ENCODE measurements around the gene C16orf82.
A peak's percentile ranks its signal among the peaks of the same experiment; 100 is the strongest.

The C16orf82 gene

DNA sequence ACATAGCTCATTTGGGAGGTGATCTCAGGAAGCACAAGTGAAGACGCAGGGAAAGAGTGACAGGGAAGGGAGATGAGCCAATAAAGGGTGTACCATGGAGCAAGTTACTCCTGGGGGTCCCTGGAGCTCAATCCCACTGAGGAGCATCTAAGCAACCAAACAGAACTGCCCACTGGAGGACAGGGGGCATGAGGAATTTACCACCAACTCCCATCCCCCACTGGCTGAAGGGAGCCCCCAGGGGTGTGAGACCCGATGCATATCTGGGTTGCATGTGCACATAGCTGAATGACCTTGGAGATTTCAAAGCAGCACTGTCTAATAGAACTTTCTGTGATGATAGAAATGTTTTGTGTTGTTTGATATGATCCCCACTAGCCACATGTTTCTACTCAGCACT, 29.6 kb downstream of the C16orf82 start:
- no peak for DNase-seq

DNA sequence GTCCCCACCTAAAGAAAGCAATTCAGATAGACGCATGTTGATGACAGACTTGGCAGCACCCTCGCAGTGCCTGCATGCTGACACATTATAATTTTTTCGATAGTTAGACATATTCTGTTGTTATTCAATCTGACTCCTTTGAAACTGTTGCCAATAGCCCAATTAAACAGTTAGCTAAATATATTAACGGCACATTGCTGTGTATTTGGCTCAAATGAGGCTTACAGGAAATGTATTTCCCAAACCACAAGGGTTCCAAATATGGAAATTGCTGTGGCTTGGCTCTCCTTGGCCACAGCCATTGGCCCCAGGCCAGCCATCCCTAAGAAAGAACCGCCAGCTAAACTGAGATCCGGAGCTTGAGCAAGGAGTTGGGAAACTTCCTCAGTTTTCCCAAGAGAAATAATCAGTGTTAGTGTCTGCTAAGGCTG, 31.1 kb downstream of the C16orf82 start:
- DNase-seq, result no peak

DNA sequence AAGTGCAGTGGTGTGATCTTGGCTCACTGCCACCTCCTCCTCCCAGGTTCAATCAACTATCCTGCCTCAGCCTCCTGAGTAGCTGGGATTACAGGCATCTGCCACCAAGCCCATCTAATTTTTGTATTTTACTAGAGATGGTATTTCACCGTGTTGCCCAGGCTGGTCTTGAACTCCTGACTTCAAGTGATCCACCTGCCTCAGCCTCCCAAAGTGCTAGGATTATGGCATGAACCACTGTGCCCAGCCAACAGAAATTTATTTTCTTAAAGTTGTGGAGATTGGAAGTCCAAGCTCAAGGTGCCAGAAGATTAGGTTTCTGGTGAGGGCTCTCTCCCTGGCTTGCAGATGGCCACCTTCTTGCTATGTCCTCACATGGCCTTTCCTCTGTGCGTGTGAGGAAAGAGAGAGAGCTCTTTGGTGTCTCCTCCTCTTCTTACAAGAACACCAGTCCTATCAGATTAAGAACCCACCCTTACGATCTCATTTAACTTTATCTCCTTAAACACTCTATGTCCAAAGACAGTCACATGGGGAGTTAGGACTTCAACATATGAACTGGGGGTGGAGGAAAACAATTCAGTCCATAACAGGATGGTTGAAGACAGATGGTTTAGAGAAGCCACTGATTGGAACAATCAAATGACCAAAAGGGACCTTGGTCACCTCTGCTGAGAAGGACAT, 31.8 kb downstream of the C16orf82 start:
- DNase-seq, result no peak

DNA sequence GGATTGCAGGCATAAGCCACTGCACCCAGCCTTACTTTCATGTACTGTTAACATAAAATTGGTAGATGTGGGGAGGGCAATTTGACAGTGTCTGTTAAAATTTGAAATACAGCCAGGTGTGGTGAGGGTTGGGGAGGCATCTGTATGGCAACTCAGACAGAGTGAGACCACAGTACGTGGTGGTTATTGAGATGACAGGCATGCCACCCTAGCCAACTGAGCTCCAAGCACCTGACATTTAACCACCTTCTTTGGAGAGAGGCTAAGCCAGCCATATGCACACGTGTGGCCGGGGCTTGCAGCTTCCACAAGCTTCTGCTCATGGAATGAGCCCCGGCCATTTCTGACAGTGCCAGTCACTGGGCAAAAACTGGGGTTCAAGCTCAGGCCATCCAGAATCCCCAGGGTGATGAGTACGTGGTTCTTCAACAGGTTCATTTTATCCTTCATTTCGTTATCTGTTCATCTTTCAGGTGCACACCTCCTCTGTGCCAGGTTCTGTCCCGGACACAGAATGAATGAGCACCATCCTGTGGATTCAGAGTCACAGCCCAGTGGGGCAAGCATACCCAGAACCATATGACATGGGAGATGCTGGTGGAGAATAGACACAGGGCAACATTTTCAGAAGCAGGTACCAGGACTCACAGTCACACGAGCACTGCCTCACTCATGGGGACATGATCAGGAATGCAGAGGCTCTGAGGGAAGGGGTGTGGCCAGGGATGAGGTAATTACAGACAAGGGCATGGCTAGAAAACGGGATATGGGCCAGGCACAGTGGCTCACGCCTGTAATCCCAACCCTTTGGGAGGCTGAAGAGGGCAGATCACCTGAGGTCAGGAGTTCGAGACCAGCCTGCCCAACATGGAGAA, 36.2 kb downstream of the C16orf82 start:
- no peak for DNase-seq

DNA sequence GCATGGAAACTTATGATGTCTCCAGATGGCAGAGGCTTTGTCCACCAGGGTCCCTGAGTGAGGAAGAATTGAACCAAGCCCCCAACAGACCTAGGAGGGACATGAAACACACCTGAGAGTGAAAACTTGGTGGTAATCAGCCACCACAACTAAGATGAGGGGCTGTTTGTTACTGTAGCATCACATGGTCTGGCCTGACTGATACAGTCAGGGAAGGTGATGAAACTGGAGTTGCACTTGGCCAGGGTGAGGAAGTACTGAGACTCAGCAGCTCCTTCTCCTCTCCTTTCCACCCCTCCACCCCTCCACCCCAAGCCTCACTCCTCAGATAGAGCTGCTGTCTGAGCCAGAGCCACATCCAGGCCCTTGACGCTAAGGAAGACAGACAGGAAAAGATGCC, 37.2 kb downstream of the C16orf82 start:
- no peak for DNase-seq

DNA sequence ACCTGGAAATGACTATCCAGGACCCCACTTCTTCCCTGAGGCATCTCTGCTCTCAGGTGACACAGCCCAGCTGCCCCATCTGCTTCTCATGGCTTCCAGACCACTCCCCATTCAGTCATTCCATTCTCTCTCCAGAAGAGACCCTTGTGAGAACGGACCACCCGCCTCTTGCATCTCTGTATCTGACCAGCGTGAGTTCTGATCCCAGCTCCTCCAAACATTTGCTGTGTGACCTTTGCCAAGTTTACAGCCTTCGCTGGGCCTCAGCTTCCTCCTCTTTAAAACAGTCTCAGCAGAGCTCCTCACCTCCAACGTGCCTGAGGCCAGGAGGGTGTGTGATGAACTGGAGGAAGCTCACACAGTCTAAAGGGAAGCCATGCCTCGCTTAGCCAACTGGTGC, 39.6 kb downstream of the C16orf82 start:
- no peak for DNase-seq

DNA sequence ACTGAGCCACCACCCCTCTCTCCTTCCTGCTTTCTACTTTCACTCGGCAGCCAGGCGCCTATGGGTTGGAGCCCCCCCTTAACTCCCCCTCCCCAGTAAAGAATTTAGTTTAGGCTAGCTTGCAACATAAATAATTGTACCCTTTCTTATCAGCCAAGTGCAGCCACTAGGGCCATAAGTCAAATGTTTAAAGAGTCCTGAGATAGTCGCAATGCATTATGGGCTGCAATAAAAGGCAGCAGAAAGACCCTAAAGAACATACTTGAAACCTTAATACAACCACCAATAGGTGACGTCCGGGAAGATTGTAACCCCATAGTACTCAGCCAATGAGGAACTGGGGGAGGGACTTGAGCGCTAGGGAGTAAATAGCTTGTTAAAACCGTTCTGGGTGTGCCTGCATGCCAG, 40.5 kb downstream of the C16orf82 start:
- DNase-seq, result no peak

DNA sequence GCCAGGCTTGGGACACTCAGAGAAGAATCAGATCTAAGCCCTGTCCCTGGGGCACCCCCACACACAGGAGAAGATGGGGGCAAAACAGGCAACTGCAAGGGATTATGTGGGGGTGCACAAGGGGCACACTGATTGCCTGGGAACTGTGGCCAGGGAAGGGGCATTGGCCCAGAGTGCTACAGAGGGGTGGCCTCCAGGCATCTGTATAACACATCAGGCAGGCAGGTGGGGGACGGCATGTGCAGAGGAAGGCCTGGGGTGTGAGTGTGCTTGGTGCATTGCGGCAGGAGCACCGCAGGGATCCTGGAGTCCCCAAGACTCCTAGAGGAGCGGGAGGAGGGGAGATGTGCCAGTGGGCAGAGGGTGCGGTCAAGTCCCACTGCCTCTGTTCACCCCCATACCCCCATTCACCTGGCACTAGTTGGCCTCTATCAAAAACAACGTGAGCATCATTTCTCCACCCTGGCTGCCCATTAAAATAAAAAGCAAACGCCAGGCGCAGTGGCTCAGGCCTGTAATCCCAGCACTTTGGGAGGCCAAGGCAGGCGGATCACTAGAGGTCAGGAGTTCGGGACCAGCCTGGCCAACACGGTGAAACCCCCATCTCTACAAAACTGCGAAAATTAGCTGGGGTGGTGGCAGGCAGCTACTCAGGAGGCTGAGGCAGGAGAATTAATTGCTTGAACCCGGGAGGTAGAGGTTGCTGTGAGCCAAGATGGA, 41.5 kb downstream of the C16orf82 start:
- no peak for DNase-seq

DNA sequence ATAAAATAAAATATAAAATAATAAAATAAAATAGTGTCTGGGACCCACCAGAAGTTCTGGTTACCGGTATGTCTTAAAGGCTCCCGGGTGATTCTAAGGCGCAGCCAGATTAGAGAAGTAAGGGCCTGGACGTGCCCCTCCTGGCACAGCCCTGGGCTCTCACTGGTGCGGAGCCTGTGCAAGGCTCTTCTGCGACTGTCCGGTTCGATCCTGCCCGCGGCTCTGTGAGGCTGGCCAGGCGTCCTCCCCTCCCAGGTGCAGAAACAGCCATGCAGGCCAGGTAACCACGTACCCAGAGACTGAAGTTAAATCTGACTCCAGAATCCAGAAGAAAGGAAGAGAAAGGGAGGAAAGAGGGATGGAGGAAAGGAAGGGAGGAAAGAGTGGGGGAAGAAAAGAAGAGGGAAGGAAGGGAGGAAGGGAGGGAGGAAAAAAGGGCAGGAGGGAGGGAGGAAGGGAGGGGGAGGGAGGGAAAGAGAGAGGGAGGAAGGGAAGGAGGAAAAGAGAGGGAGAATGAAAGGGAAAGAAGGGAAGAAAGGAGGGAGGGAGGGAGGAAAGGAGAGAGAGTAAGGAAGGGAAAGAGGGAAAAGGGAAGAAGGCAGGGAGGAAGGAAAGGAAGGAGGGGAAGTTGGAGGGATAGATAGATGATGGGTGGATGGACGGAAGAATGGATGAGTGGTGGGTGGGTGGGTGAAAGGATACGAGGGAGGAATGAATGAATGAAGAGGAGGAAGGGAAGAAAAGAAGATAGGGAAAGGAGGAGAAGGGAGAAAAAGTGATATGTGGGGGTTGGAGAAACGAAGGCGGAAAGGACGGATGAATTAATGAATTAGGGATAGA, 42.3 kb downstream of the C16orf82 start:
- DNase-seq, result no peak

DNA sequence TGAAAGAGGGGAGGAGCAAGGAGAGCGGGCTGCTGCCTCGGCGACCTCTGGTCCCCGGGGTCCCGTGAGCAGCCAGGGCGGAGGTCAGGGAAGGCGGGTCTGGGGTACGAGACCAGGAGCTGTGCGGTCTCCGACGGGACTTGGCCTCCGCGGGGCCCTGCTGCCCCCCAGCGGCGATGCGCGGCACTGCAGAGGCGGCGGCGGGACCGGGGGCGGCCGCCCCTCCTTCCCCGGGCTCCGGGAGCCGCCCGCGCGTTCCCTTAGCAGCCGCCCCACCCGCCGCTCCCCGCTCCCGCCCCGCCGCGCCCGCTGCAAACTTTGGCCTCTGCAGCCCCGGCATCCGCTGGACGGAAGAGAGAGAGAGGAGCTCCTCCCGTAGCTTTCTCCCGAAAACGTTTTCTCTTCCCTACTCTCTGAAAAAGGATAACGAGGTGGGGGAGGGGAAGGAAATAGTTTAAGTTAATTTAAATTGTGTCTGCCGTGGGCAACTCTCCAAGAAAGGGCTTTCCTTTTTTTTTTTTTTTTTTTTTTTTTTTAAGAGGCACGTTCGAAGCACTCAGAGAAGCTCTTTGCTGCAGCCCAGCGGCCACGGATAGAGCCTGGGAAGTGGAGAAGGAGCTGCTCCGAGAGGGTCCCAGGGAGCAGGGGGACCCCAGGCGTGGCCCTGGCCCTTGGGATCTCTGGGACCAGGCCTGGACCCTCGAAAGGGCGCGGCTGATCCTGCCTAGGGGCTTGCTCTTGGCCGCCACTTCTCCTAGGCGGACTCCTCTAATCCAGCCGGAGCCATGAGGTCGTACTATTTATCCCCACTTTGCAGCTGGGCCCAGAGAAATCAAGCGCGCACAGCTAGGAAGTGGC, 43.2 kb downstream of the C16orf82 start:
- peak; percentile 71 to 78 for DNase-seq

DNA sequence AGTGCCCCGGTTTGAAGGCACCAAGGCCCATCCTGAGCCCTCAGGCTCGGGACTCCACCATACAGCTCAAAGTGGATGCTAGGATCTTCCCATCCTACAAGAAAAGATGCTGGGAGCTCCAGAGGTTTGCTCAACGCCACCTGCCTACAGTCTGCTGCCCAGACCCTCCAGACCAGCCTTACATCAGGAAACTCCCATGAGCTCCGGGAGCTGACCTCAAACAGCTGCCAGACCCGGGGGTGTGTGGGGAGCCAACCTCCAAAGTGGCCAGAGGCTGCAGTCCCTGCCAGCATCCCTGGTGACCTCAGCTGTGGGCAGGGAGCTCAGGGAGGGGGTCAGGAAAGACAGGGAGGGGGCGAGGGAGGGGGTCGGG, 43.8 kb downstream of the C16orf82 start:
- DNase-seq, result no peak

DNA sequence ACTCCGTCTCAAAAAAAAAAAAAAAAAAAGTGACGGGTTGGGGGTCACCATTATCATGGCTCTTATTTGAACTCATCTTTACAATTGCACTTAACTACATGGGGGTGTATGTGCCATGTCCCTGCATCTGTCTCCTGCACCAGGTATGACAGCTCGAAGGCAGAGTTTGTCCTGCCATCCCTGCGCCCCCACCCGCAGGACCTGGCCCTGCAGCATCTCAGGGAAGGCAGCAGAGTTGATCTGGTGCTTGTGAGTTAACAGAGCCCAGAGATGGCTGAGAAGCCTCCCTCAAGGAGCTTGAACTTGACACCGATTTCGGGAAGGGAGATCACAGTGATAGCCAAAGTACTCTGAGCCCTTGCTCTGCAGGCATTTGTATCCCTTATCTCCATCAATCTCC, 44.8 kb downstream of the C16orf82 start:
- no peak for DNase-seq

DNA sequence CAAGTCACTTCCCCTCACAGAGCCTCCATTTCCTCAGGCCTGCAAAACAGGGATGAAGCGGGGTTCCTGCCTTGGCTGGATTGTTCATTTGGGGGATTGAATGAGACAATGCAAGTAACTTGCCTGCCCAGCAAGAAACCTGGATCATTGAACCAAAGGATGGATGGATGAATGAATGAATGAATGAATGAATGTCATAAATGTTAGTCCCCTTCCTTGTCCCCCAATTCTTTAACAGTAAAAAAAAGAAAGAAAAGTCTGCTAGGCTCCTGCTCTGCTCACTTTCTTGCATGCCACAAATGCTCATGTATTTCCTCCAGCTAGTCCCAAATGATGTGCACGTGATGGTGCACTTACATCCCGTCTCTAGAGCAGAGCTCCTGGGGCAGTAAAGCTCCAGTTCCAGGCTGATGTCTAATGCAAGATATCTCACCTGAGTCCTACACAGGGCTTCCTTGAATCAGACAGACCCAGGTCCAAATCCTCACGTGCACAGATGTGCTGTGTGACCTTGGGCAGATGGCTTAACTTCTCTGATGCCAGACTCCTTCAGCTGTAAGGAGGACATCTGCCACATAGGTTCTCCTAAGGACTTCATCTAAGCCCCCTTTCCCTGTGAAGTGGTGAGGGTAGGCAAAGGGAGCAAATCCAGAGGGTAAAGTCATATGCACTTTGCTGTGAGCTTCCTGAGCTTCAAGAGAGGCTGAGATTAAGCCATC, 45.5 kb downstream of the C16orf82 start:
- no peak for DNase-seq

DNA sequence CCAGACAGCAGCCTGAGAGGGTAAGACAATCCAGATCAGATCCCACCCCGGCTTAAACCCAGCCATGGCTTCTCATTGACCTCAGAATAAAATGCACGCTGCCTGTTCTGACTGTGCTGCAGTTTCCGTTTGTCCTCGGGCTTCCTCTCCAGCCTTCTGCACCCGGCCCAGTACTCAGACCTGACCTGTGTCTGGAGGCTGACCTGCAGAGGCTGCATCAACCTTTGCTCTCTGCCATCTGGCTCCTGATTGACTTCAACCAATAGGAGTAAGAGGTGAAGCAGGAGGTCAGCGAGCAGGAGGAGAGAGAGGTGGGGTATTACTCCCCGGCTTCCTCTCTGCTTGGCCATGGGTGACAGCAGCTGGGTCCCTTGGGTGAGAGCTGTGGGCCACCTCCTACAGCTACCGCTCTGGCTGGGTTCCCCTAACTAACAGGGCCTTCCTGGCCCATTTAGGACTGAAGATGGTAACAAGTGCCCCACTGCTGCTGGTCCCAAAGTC, 46.7 kb downstream of the C16orf82 start:
- DNase-seq, result peak in 1 of 2 donors; percentile 24

DNA sequence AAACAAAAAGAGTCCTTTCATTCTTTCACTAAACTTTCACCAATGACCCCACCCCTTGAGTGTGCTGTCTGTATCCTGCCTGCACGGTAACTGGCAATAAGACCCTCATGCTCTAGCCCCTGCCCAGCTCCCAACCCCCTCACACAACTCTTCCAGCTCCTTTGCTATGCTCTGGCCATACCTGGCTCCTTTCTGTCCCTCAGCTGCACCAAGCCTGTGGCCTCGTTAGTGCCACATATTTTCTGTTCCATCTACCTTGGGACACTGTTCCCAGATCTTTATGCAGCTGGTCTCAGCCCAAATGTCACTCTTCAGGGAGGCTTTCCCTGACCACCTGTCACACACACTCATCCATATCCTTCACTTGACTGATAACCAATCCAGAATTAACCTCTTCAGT, 47.3 kb downstream of the C16orf82 start:
- no peak for DNase-seq

DNA sequence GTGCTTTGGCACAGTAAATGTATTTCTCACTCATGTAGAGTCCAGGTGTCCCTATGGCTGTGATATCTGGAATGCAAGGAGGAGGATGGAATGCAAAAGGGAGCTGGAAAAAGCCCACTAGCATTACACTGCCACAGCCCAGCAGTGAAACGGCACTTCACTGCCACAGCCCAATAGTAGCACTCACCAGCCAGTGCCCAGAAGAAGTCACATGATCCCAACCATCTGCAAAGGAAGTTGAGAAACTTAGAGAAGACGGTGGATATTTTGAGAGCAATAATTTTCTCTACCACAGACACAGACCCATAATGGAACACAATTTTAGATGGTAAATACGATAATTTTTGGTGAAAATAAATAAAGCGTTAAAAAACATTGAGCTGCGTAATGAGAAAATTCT, 51.8 kb downstream of the C16orf82 start:
- no peak for DNase-seq
